ENCODE results near the gene MYOM1.

- TF ChIP-seq EZH2 (IDR thresholded peaks at IDR 0.05; ENCODE audit: low read length, unreplicated experiment) = no peak
- TF ChIP-seq, protein P1, sequence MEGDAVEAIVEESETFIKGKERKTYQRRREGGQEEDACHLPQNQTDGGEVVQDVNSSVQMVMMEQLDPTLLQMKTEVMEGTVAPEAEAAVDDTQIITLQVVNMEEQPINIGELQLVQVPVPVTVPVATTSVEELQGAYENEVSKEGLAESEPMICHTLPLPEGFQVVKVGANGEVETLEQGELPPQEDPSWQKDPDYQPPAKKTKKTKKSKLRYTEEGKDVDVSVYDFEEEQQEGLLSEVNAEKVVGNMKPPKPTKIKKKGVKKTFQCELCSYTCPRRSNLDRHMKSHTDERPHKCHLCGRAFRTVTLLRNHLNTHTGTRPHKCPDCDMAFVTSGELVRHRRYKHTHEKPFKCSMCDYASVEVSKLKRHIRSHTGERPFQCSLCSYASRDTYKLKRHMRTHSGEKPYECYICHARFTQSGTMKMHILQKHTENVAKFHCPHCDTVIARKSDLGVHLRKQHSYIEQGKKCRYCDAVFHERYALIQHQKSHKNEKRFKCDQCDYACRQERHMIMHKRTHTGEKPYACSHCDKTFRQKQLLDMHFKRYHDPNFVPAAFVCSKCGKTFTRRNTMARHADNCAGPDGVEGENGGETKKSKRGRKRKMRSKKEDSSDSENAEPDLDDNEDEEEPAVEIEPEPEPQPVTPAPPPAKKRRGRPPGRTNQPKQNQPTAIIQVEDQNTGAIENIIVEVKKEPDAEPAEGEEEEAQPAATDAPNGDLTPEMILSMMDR (conservative IDR thresholded peaks at IDR 0.05; ENCODE audit: low read depth, low read length) = no peak
- no peak for TF ChIP-seq EZH2phosphoT487 (IDR thresholded peaks at IDR 0.05; ENCODE audit: borderline replicate concordance, low read length)
Observed at GRCh38 chr18:3055186-3055728, 164.5 kb downstream of the MYOM1 start.
